ENCODE data around the gene PHC2.

Gene PHC2

GRCh38 chr1:33446590-33446989, 15.7 kb upstream of the PHC2 start:
- DNase-seq (ENCODE audit: low read depth): no peak

GRCh38 chr1:33445108-33445507, 14.2 kb upstream of the PHC2 start:
- no peak for DNase-seq (ENCODE audit: low read depth)

- no peak for DNase-seq (ENCODE audit: low read depth)
These were observed 12.8 kb upstream of the PHC2 start for GRCh38 chr1:33443705-33444180.

DNA sequence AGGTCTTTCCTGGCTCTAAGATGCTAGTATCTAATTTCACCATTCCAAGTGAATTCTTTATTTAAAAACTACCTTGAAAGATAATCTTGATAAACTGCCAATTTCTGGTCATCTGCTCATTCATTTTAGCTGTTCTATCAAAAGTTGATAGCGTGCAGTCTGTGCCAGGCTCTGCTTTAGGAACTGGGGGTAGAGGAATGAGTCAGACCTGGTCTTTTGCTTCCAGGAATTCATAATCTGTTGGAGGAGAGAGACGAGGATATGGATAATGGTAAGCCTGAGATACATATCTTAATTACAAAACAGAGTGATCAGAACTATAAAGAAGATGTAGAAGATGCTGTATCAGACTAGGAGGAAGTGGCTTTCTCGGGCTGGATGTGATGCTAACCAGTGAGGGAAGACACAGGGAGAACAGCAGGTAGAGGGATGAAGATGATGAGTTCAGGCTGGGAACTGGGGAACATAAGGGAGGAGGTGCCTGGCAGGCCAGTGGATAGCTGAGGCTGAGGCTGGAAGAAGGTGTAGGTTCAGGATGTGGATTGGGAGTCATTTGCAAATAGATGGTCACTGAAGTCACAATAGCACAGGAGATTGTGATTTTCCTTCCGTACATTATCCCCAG, 12.3 kb upstream of the PHC2 start:
- DNase-seq (ENCODE audit: low read depth): no peak

DNA sequence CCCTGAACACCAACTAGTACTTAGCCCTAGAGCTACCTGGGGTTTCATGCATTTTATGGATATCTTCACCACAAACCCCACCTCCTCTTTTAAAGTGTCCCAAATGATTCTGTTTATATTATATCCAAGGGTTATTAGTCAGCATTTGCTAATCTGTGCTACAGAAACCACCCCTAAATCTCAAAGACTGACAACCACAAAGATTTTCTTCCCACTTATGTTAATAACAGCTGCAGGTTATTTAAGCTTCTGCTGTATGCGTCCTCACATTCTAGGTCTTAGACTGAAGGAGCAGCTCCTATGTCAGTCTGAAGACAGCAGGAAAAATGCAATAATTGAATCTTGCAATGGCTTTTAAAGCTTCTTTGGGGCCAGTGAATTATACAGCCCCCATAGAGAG, 11.2 kb upstream of the PHC2 start:
- no peak for DNase-seq (ENCODE audit: low read depth)

GRCh38 chr1:33441088-33441745, 10.3 kb upstream of the PHC2 start:
- DNase-seq (ENCODE audit: low read depth): no peak

DNA sequence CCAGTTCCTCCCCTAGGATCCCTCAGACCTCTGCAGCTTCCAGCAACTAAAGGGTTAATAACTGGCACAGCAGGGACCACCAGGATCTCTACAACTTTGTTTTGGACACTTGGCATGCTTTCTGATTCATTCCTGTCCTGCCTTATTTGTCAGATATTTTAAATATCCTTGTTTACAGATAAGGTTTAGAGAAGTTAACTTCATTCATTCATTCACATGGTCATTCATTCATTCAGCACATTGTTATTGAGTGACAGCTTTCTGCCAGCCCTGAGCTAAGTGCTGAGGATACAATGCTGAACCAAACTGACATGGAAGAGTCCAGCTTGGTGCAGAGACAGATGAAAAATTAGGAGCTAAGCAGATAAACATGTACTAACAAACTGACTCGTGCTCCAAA, 8.8 kb upstream of the PHC2 start:
- DNase-seq (ENCODE audit: low read depth): no peak

- no peak for DNase-seq (ENCODE audit: low read depth)
These were observed 7.7 kb upstream of the PHC2 start for GRCh38 chr1:33438364-33439160.

- DNase-seq (ENCODE audit: low read depth): no peak
These were observed 5.8 kb upstream of the PHC2 start for GRCh38 chr1:33436557-33437285.

DNA sequence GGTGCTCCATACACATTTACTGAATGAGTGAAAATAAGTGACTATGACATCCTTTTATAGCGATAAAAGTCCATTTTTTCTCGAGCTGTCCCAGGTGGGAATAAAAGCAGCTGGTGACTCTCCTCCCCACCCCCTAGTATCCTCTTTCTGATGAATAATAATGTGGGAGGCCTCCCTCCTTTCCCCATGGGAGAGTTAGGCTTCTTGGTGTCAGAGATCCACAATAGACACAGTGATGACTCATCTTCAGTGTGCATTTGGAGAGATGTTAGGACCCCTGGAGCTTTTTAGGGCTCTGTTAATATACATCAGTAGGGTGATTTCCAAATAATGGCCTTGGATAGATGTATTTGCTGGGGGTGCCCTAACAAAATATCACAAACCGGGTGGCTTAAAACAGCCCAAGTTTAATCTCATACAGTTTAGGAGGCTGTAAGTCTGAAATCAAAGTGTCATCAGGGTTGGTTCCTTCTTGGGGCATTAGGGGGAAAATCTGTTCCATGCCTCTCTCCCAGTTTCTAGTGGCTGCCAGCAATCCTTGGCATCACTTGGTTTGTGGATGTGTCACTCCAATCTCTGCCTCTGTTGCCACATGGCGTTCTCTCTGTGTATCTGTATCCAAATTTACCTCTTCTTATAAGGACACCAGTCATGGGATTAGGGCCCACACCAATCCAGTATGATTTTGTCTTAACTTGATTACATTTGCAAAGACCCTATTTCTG, 4.4 kb upstream of the PHC2 start:
- no peak for DNase-seq (ENCODE audit: low read depth)

- no peak for DNase-seq (ENCODE audit: low read depth)
These were observed 3.5 kb upstream of the PHC2 start for GRCh38 chr1:33434363-33434750.

DNA sequence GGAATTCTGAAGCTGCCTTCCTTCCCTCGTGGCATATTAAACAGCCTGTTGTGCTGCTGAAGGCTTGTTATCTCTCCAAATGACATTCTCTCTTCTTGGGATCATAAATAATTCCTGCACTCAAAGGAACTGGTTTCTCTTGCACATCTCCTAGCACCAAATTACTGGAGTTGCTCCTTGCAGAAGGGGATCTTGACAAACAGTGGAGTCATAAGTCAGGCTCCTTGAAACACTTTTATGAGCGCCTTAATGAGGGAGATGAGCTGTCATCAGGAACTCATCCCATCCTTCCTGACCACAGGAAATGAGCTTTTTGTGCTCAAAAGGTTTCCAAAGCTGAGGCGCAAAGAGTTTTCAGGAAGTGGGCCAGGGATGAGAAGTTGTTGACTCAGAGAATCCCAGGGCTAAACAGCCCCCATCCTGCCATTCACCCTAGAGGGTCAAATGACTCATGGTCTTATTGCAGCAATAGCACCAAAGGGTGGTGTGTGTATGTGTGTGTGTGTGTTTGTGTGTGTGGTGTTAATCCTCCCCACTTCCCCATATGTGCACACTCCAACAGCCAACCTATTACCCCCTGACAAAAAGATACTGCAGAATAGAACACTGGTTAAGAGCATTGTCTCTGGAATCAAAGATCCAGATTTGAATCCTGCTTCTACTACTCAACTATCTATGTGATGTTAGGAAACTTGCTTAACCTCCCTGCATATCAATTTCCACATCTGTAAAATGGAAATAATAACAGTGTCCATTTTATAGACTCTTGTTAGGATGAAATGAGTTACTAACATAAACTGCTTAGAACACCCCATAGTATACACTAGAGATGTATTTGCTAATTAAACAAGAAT, 2.8 kb upstream of the PHC2 start:
- DNase-seq (ENCODE audit: low read depth): no peak

- no peak for DNase-seq (ENCODE audit: low read depth)
These were observed 821 bp downstream of the PHC2 start for GRCh38 chr1:33429856-33430691.

DNA sequence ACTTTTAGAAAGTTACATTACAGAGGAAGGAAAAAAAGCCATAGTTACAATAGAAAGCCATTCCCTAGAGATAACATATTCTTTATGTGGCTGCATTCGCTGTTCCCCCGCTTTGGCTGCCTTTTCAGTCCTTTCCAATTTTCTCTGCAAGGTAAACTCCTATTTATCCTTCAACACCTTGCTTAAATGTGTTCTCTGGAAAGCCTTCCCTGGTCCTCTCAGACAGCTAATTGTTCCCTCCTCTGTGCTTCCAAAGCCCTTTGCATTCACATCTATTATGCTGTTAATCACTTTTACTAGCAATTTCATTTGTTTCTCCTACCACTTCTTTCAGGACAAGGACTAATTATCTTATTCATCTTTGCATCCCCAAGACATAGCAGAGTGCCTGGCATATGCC, 1.6 kb downstream of the PHC2 start:
- no peak for DNase-seq (ENCODE audit: low read depth)

GRCh38 chr1:33428661-33429060, 2.2 kb downstream of the PHC2 start:
- no peak for DNase-seq (ENCODE audit: low read depth)

GRCh38 chr1:33426916-33427315, 4.0 kb downstream of the PHC2 start:
- DNase-seq (ENCODE audit: low read depth): no peak

DNA sequence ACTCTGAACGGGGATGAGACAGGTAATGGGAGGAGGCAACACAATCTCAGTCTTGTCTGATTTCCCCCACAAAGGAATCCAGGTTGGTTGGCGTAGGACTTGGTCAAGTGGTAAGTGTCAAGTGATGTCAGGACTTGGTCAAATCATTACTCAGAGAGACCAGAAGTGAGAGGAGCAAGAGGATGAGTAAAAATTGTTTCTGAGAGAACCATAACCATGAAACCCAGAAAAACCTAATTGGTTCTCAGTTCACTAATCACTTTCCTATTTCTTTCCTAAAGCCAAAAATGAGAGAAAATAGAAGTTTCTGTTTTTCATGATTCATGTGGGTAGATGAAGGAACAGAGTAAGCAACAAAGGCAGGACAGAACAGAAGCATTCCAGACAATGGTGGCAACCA, 5.0 kb downstream of the PHC2 start:
- no peak for DNase-seq (ENCODE audit: low read depth)

DNA sequence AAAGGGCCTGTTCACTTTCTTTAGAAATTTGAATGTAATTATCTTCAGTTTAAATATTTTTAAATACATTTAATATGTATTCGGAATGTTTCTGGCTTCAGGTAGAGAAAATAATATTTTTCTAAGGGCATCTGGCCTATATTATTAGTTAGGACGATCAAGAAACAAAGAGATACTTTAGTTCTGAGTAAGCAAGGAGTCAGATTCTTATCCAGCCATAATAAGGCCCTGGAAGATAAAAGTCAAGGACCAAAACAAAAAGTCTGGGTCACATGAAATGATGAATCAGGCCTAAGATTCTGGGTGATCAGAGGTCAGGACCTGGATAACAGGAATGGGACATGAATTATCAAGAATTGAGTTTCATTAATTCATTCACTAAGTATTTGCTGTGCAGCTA, 6.3 kb downstream of the PHC2 start:
- no peak for DNase-seq (ENCODE audit: low read depth)

DNA sequence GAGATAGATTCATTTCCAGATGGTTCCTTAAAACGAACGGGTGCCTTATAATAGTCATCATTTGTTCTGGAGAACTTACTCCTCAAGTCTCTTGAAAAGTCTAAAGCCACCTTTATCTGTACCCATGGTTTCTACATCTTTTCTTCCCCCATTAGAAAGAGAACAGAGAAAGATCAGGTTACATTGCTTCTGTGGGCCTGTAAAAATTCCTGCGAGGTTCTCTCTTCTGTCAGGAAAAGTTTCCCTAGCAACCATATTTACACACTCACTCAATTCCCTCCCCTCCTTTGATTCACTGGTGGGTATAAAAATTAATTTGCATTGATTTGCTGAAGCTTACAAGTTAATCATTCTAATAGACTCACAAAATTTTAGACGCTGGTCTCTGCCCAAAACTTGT, 6.7 kb downstream of the PHC2 start:
- no peak for DNase-seq (ENCODE audit: low read depth)
